HG03103 (cell line): ENCODE data around the gene SLC11A1.

Experiments used
- ATAC-seq: cut with Tn5 transposase; IDR thresholded peaks from one replicate; pipeline ENCODE4 v1.9.1; 2021; ENCODE audit warnings: low read depth; ENCODE audit not compliant: unreplicated experiment

The SLC11A1 gene

GRCh38 chr2:218431878-218432277, 49.8 kb downstream of the SLC11A1 start:
- ATAC-seq: no peak

GRCh38 chr2:218432676-218433365, 50.7 kb downstream of the SLC11A1 start:
- no peak for ATAC-seq

- ATAC-seq: no peak
These were observed 52.4 kb downstream of the SLC11A1 start for GRCh38 chr2:218434456-218434855.

GRCh38 chr2:218435003-218435982, 53.2 kb downstream of the SLC11A1 start:
- ATAC-seq: no peak

- ATAC-seq: no peak
These were observed 54.9 kb downstream of the SLC11A1 start for GRCh38 chr2:218436992-218437391.

GRCh38 chr2:218437969-218438368, 55.9 kb downstream of the SLC11A1 start:
- no peak for ATAC-seq

- no peak for ATAC-seq
These were observed 56.5 kb downstream of the SLC11A1 start for GRCh38 chr2:218438596-218438995.

GRCh38 chr2:218444692-218445357, 62.8 kb downstream of the SLC11A1 start:
- ATAC-seq: no peak

GRCh38 chr2:218445602-218446001, 63.5 kb downstream of the SLC11A1 start:
- ATAC-seq: no peak
